K562 (cell line): ENCODE measurements around the gene COMMD8. TPM values are rescaled to one million over a fixed set of nuclear protein-coding genes. Genes with fewer than 3 reads are reported as not detected.

ENCODE experiments used
- AFF1 ChIP-seq, 2 experiments: fragments of 450-650 bp; IDR thresholded peaks; 2 replicates each; pipeline ENCODE4 v1.6.1; 2018; ENCODE audit warnings: mild to moderate bottlenecking in 2 of 2, low read depth in 1 of 2; ENCODE audit not compliant: partially characterized antibody in 2 of 2
- CBX1 ChIP-seq: sonication (generic); IDR thresholded peaks from 2 replicates; pipeline ENCODE4 v1.6.1; 2016; ENCODE audit warnings: antibody characterized with exemption, low read depth, mild to moderate bottlenecking
- CREB3L1 ChIP-seq: fragments of 450-650 bp; IDR thresholded peaks from 2 replicates; pipeline ENCODE4 v1.6.1; 2014; ENCODE audit warnings: low read depth, mild to moderate bottlenecking, moderate library complexity, borderline replicate concordance
- E2F3 ChIP-seq: fragments of 250-450 bp; sonication (Bioruptor Pico); IDR thresholded peaks from 2 replicates; pipeline ENCODE4 v1.4.0; 2020; ENCODE audit warnings: mild to moderate bottlenecking
- KDM2B ChIP-seq: fragments of 250-450 bp; sonication (Bioruptor Pico); IDR thresholded peaks from 2 replicates; pipeline ENCODE4 v1.8.0; 2021; ENCODE audit warnings: mild to moderate bottlenecking, moderate library complexity
- NRF1 ChIP-seq, 2 experiments: fragments of 450-650 bp; IDR thresholded peaks in 1 of 2; conservative IDR thresholded peaks in 1 of 2; 2 replicates each; pipeline ENCODE4 v1.6.1; 2014; ENCODE audit warnings: mild to moderate bottlenecking in 2 of 2
- PURB ChIP-seq: sonication (generic); formaldehyde crosslinking; IDR thresholded peaks from 2 replicates; pipeline ENCODE4 v1.9.0; 2021; ENCODE audit warnings: low read depth, mild to moderate bottlenecking, missing genetic modification reagents
- RFX7 ChIP-seq: fragments of 250-450 bp; sonication (Bioruptor Pico); IDR thresholded peaks from 2 replicates; pipeline ENCODE4 v1.5.1; 2021; ENCODE audit warnings: mild to moderate bottlenecking
- USF1 ChIP-seq: sonication (generic); formaldehyde crosslinking; IDR thresholded peaks from 2 replicates; pipeline ENCODE4 v1.9.0; 2022; ENCODE audit warnings: mild to moderate bottlenecking, missing genetic modification reagents
- ZBTB43 ChIP-seq: sonication (generic); formaldehyde crosslinking; IDR thresholded peaks from 2 replicates; pipeline ENCODE4 v1.8.0; 2023; ENCODE audit warnings: mild to moderate bottlenecking, missing genetic modification reagents
- ZNF395 ChIP-seq: fragments of 200-800 bp; sonication (Bioruptor generic); IDR thresholded peaks from 2 replicates; pipeline ENCODE4 v1.6.1; 2017; ENCODE audit warnings: missing genetic modification characterization, missing compliant biosample characterization
- ZNF408 ChIP-seq: fragments of 250-450 bp; sonication (Bioruptor Pico); IDR thresholded peaks from 2 replicates; pipeline ENCODE4 v1.4.0; 2020; ENCODE audit warnings: low read depth, mild to moderate bottlenecking, moderate library complexity
- ZNF507 ChIP-seq: conservative IDR thresholded peaks from 2 replicates; pipeline ENCODE4 v1.6.1; 2017; ENCODE audit warnings: missing genetic modification characterization, missing compliant biosample characterization
- polyA plus RNA-seq, 8 experiments: library from polyadenylated mRNA; depleted of rRNA in 4 of 8; stranded (reverse) in 5 of 8; unstranded in 3 of 8; fragments of >200 nt; fragmentation: Nextera tagmentation in 2 of 8; fragmentation: Illumina TruSeq in 1 of 8; extraction: Ambion mirVana in 2 of 8; extraction: Trizol in 1 of 8; gene quantifications; 2 replicates each; pipeline versions ENCODE4 v1.2.1 to v1.2.3, GENCODE V29; 2011 to 2014; ENCODE audit warnings: inconsistent platforms in 1 of 8, missing spikeins in 1 of 8
- total RNA-seq, 7 experiments: library from RNA; depleted of rRNA in 6 of 7; stranded (reverse); fragments of >200 nt in 6 of 7; fragmentation: Illumina TruSeq in 2 of 7; extraction: Trizol in 2 of 7; gene quantifications; 2 replicates each; pipeline versions ENCODE4 v1.2.1 to v1.2.3, GENCODE V29; 2011 to 2021; ENCODE audit warnings: low replicate concordance in 1 of 7

COMMD8 gene
- total and polyA plus RNA-seq, 9 of the 15 experiments (the other 6 are each of a cell fraction or from before 2014, with no cell fraction given): 7.6 to 41.0 (median 13.1) TPM

GRCh38 chr4:47505147-47505546 lies 41.6 kb upstream of the COMMD8 start (continued):
- no peak for TF ChIP-seq AFF1 (IDR thresholded peaks at IDR 0.05; ENCODE audit: low read depth in 1 of 2, partially characterized antibody in 2 of 2)
- no peak for TF ChIP-seq KDM2B (CRISPR knock-in tag)
- TF ChIP-seq CBX1: no peak
- TF ChIP-seq RFX7 (CRISPR knock-in tag): no peak
- TF ChIP-seq ZNF408 (CRISPR knock-in tag): no peak
- TF ChIP-seq ZBTB43 (CRISPR knock-in tag): no peak
- TF ChIP-seq ZNF395: no peak
- no peak for TF ChIP-seq CREB3L1
- TF ChIP-seq E2F3 (CRISPR knock-in tag): no peak
- no peak for TF ChIP-seq NRF1 (conservative IDR thresholded peaks at IDR 0.05 in 1 of 2, IDR thresholded peaks at IDR 0.05 in 1 of 2)
- no peak for TF ChIP-seq USF1 (CRISPR knock-in tag)
- no peak for TF ChIP-seq ZNF507 (tag)
- no peak for TF ChIP-seq PURB
